IMR-90 (cell line): ENCODE data around the gene ABCC4. TPM values are rescaled to one million over a fixed set of nuclear protein-coding genes. Genes with fewer than 3 reads are reported as not detected.

ENCODE experiments used
- ATAC-seq: fragments of 200-7000 bp; cut with Tn5 transposase; 2 replicates; pipeline ENCODE4 v1.9.1; 2020; ENCODE audit warnings: low read depth, mild to moderate bottlenecking, moderate library complexity
- BruUV-seq: library from RNA; stranded (reverse); fragments of 400-500 nt; replicated peaks from 2 replicates; lab custom pipeline; 2021; lab: Mats Ljungman, UMichigan
- CTCF ChIA-PET: fragments of 300-600 bp; formaldehyde crosslinking; extraction: SDS; loops from one replicate; lab custom pipeline; 2021; ENCODE audit warnings: antibody characterized with exemption; lab: Yijun Ruan, JAX
- POLR2A ChIA-PET: fragments of 300-600 bp; sonication (Branson Sonifier 250); formaldehyde crosslinking; loops from one replicate; lab custom pipeline; 2022; ENCODE audit warnings: antibody characterized with exemption; ENCODE audit not compliant: unreplicated experiment; lab: Charles Lee
- DNase-seq: peaks from one replicate; pipeline ENCODE4 v3.0.0; 2013
- H2AFZ ChIP-seq: replicated peaks from 2 replicates; pipeline ENCODE3; 2013; ENCODE audit warnings: low read length, mild to moderate bottlenecking; ENCODE audit not compliant: poor library complexity
- H2AK5ac ChIP-seq: 2 replicates; pipeline ENCODE4 v1.6.1; 2013; ENCODE audit warnings: low read depth, low read length, inconsistent platforms
- H2AK9ac ChIP-seq: replicated peaks from 2 replicates; pipeline ENCODE3; 2013; ENCODE audit warnings: mild to moderate bottlenecking, low read depth, low read length, moderate library complexity; ENCODE audit not compliant: poor library complexity
- H2BK120ac ChIP-seq: 2 replicates; pipeline ENCODE4 v1.6.1; 2013; ENCODE audit warnings: low read depth, low read length, inconsistent platforms
- H2BK15ac ChIP-seq: 3 replicates; pipeline ENCODE4 v1.6.1; 2013; ENCODE audit warnings: low read depth, low read length, inconsistent platforms
- H2BK20ac ChIP-seq: 2 replicates; pipeline ENCODE4 v1.6.1; 2013; ENCODE audit warnings: low read depth, mild to moderate bottlenecking, inconsistent platforms, low read length, moderate library complexity
- H2BK5ac ChIP-seq: 2 replicates; pipeline ENCODE4 v1.6.1; 2013; ENCODE audit warnings: mild to moderate bottlenecking, low read depth, low read length, inconsistent platforms; ENCODE audit not compliant: poor library complexity, severe bottlenecking
- H3K14ac ChIP-seq: replicated peaks from 2 replicates; pipeline ENCODE4 v1.6.1; 2013; ENCODE audit warnings: low read depth, low read length, inconsistent platforms
- H3K18ac ChIP-seq: 2 replicates; pipeline ENCODE4 v1.6.1; 2013; ENCODE audit warnings: low read depth, low read length, control low read depth
- H3K23ac ChIP-seq: 2 replicates; pipeline ENCODE4 v1.6.1; 2013; ENCODE audit warnings: low read depth, low read length, inconsistent platforms
- H3K27ac ChIP-seq: 2 replicates; pipeline ENCODE4 v1.5.1; 2013; ENCODE audit warnings: mild to moderate bottlenecking, control low read depth, low read length; ENCODE audit not compliant: insufficient read depth
- H3K27me3 ChIP-seq: 2 replicates; pipeline ENCODE4 v1.6.1; 2013; ENCODE audit warnings: low read length; ENCODE audit not compliant: control insufficient read depth, insufficient read depth
- H3K36me3 ChIP-seq: 2 replicates; pipeline ENCODE4 v1.6.1; 2013; ENCODE audit warnings: low read length, mixed read lengths; ENCODE audit not compliant: control insufficient read depth, insufficient read depth
- H3K4ac ChIP-seq: 2 replicates; pipeline ENCODE4 v1.6.1; 2013; ENCODE audit warnings: low read depth, low read length, inconsistent platforms
- H3K4me1 ChIP-seq: 2 replicates; pipeline ENCODE4 v1.6.1; 2013; ENCODE audit warnings: low read length, mixed read lengths; ENCODE audit not compliant: control insufficient read depth, insufficient read depth
- H3K4me2 ChIP-seq: 2 replicates; pipeline ENCODE4 v1.6.1; 2013; ENCODE audit warnings: low read depth, mild to moderate bottlenecking, control low read depth, low read length, moderate library complexity
- H3K4me3 ChIP-seq: 2 replicates; pipeline ENCODE4 v1.5.1; 2013; ENCODE audit warnings: low read depth, mild to moderate bottlenecking, control low read depth, low read length, moderate library complexity; ENCODE audit not compliant: insufficient read depth
- H3K56ac ChIP-seq: 2 replicates; pipeline ENCODE4 v1.6.1; 2013; ENCODE audit warnings: low read length, inconsistent platforms; ENCODE audit not compliant: insufficient read depth; ENCODE audit errors: extremely low read depth
- H3K79me1 ChIP-seq, 2 experiments: 2 replicates each; pipeline ENCODE4 v1.6.1; 2013; ENCODE audit warnings: low read length in 2 of 2, inconsistent platforms in 1 of 2, low read depth in 1 of 2
- H3K9ac ChIP-seq: 2 replicates; pipeline ENCODE4 v1.6.1; 2013; ENCODE audit warnings: low read depth, low read length, control low read depth
- H3K9me1 ChIP-seq: 2 replicates; pipeline ENCODE4 v1.6.1; 2013; ENCODE audit warnings: low read length, inconsistent platforms; ENCODE audit not compliant: insufficient read depth
- H3K9me3 ChIP-seq: 2 replicates; pipeline ENCODE4 v1.6.1; 2013; ENCODE audit warnings: low read length; ENCODE audit not compliant: control insufficient read depth, insufficient read depth
- H4K20me1 ChIP-seq: 2 replicates; pipeline ENCODE4 v1.6.1; 2013; ENCODE audit warnings: low read length, inconsistent platforms; ENCODE audit not compliant: insufficient read depth
- H4K5ac ChIP-seq: 2 replicates; pipeline ENCODE4 v1.6.1; 2013; ENCODE audit warnings: mild to moderate bottlenecking, low read depth, low read length, control low read depth
- H4K8ac ChIP-seq, 2 experiments: 2 replicates each; pipeline ENCODE4 v1.6.1; 2013; ENCODE audit warnings: low read depth in 2 of 2, low read length in 2 of 2, control low read depth in 1 of 2, inconsistent platforms in 1 of 2
- H4K91ac ChIP-seq: 2 replicates; pipeline ENCODE4 v1.6.1; 2013; ENCODE audit warnings: low read depth, low read length, inconsistent platforms; ENCODE audit not compliant: insufficient read depth
- CEBPB ChIP-seq: IDR thresholded peaks from 2 replicates; pipeline ENCODE4 v1.6.1; 2012; ENCODE audit warnings: low read depth, low read length, improper control_type of control experiment
- CTCF ChIP-seq: conservative IDR thresholded peaks from 2 replicates; pipeline ENCODE4 v1.5.1; 2012; ENCODE audit warnings: mild to moderate bottlenecking, low read depth, low read length, improper control_type of control experiment
- MAZ ChIP-seq: IDR thresholded peaks from 2 replicates; pipeline ENCODE4 v1.6.1; 2012; ENCODE audit warnings: low read depth, mild to moderate bottlenecking, low read length, improper control_type of control experiment, moderate library complexity, borderline replicate concordance
- POLR2A ChIP-seq: IDR thresholded peaks from 2 replicates; pipeline ENCODE4 v1.6.1; 2012; ENCODE audit warnings: mild to moderate bottlenecking, low read depth, low read length
- RAD21 ChIP-seq: IDR thresholded peaks from 2 replicates; pipeline ENCODE4 v1.6.1; 2012; ENCODE audit warnings: low read length, improper control_type of control experiment
- RFX5 ChIP-seq: IDR thresholded peaks from 2 replicates; pipeline ENCODE4 v1.8.0; 2012; ENCODE audit warnings: low read depth, mild to moderate bottlenecking, low read length, moderate library complexity
- WGBS, 2 experiments: methylation state at CpG; one replicate each; pipeline versions ENCODE4 v1.1.5 to v1.1.7; 2013; ENCODE audit warnings: missing lambda C conversion rate in 2 of 2; ENCODE audit not compliant: insufficient read length in 1 of 2; ENCODE audit errors: extremely low coverage in 2 of 2; 5-methylcytosine and 5-hydroxymethylcytosine counted together
- dilution Hi-C: fragments of 300-500 bp; cut with HindIII; formaldehyde crosslinking; loops from one replicate; pipeline ENCODE4 v1.14.3; 2018; ENCODE audit warnings: low sequenced_read_pairs; ENCODE audit not compliant: unreplicated experiment
- in situ Hi-C: fragments of 300-500 bp; cut with MboI; formaldehyde crosslinking; loops from 3 replicates; pipeline ENCODE4 v1.14.3; 2019; ENCODE audit warnings: low sequenced_read_pairs, inconsistent platforms, mixed read lengths
- intact Hi-C: fragments of 100-400 bp; cut with micrococcal nuclease; formaldehyde crosslinking; loops from 2 replicates; pipeline ENCODE4 v1.10.0; 2022
- polyA plus RNA-seq, 3 experiments: library from polyadenylated mRNA; depleted of rRNA; stranded (reverse); fragments of >200 nt; gene quantifications; 2 replicates each; pipeline ENCODE4 v1.2.3, GENCODE V29; 2012; ENCODE audit warnings: low replicate concordance in 1 of 3
- total RNA-seq: library from RNA; depleted of rRNA; stranded (reverse); fragments of >200 nt; gene quantifications from 2 replicates; pipeline ENCODE4 v1.2.3, GENCODE V29; 2012

The ABCC4 gene
- total and polyA plus RNA-seq, 2 of the 4 experiments (the other 2 are of a cell fraction), result 16.6 to 41.4 TPM

- H2AK5ac ChIP-seq, result no peak overlapping the region
- H4K20me1 ChIP-seq, result no peaks in the 10 kb centered on the region
- no peak overlapping the region for H3K23ac ChIP-seq
- no CpG with 5 or more reads among the region's 4 CpGs for WGBS, 2 experiments
- TF ChIP-seq MAZ, result no peak
- no peak for TF ChIP-seq CEBPB
- no peak for TF ChIP-seq RAD21
- TF ChIP-seq RFX5, result no peak
- no peak for TF ChIP-seq CTCF
- TF ChIP-seq POLR2A, result no peak
- no peak overlapping the region for H2BK20ac ChIP-seq
- no peak for DNase-seq
- H3K36me3 ChIP-seq, result peaks cover 31% of the 10 kb centered on the region
- H2BK15ac ChIP-seq, result no peak overlapping the region
- ATAC-seq, result no peak
- no peak overlapping the region for H3K4me3 ChIP-seq
- no peak overlapping the region for H3K27ac ChIP-seq
- no peak overlapping the region for H3K18ac ChIP-seq
- ChIA-PET POLR2A (no interaction called here), CTCF (interaction anchor here (1.5 kb wide), 1 partner anchor 291 kb away, joined by 3 read pairs; no protein-coding TSS in a partner anchor)
- no peaks in the 10 kb centered on the region for H3K9me3 ChIP-seq
- no peak overlapping the region for H4K5ac ChIP-seq
- no peak overlapping the region for H3K14ac ChIP-seq
- dilution Hi-C loops, result no loop called here
- H3K79me1 ChIP-seq, result peaks cover 0 to 11% of the 10 kb centered on the region in 2 experiments; a peak in 2 of 4 replicates
- H3K4ac ChIP-seq, result no peak overlapping the region
- no peaks in the 10 kb centered on the region for H3K4me1 ChIP-seq
- no peak overlapping the region for H3K56ac ChIP-seq
- H3K4me2 ChIP-seq, result no peak overlapping the region
- H3K9ac ChIP-seq, result no peak overlapping the region
- no TSS peak for BruUV-seq
- in situ Hi-C loops, result no loop called here
- H3K27me3 ChIP-seq, result no peaks in the 10 kb centered on the region
- intact Hi-C loops, result no loop called here
- H2BK120ac ChIP-seq, result no peak overlapping the region
- H2AK9ac ChIP-seq, result no peak overlapping the region
- H3K9me1 ChIP-seq, result peaks cover 3% of the 10 kb centered on the region
- no peak overlapping the region for H2AFZ ChIP-seq
- H4K91ac ChIP-seq, result no peak overlapping the region
- no peak overlapping the region for H2BK5ac ChIP-seq
- H4K8ac ChIP-seq, result no peak overlapping the region
Observed at GRCh38 chr13:95112883-95113282, 188.4 kb downstream of the ABCC4 start.
